Fibroblast of skin of scalp (primary cell): Measurements from ENCODE around the gene GAREM1.
A peak's percentile ranks its signal among the peaks of the same experiment; 100 is the strongest.
"Not testable (repeated sequence)": the region's sequence is repeated elsewhere in the genome, so short reads cannot be mapped to it uniquely, and the experiment has no call there.

ENCODE experiments used
- DNase-seq: peaks from one replicate; pipeline ENCODE4 v3.0.0-alpha.2; 2013

Gene GAREM1

DNA sequence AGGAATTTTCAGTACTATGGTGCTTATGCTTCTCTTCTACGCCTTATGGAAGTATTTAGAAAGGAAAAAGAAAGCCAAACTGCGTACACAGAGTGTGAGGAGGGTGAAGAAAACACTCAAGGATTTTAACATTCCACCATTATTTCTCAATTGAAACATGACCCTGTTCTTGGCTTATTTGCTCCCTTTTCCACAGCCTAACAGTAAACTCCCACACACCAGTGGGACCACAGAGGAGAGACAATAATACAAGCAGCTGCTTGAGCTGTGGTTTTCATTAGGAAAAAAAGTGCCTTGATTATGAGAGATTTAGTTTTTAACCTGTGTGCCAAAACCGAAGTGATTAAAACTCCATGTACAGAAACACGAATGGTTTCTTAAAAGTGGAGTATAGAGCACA, 146.5 kb downstream of the GAREM1 start:
- no peak for DNase-seq

DNA sequence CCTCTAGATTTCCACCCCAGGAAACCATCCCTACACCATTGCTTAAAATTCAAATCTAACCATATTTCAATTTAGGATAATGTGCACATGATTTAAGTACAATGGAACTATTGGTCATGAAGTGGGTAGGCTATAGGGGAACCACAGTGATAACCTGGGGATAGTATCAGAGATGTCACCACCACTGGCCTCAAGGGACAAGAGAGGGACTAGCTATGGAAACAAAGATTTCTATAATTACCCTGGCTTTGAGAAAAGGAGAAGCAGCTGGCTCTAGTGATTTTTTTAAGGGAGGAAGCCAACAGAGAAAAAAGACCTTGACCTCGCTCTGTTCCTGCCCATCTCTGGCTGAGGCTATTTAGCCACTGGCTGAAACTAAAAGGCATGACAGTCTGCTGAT, 148.9 kb downstream of the GAREM1 start:
- no peak for DNase-seq

DNA sequence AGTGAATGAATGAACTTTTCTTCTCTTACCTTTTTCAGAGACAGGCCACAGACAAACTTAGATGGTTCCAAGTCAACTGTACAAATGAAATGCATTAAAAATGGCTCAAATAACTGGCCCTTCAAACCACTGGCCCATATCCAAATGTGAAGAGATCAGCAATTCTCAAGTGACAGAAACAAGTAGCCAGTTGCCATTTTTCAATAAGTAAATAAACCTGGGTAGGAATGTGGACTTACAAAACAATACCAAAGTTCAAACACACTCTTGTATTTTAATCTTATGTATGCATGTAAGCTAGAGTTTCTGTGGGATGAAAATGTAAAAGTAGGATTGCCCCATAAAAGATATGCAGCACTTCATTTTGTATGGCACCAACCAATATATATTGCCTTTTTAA, 151.6 kb downstream of the GAREM1 start:
- no peak for DNase-seq

DNA sequence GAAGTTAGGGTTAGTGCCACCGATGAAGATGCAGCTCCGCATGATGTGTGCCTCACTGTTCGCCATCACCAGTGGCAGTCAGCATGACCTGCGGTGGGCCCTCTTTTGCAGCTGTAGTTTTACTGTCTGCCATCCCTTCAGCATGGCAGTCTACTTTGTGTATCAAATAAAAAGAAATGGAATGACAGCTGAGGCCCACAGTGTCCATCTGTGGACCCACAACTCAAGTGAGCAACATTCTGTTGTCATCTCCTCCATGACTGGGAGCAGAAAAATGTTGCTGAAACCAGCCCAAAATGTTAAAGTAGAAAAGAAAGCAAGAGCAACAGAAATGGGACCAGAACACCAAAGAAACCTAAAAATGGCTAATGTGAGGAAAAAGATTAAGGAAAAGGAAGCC, 152.1 kb downstream of the GAREM1 start:
- DNase-seq, result no peak

DNA sequence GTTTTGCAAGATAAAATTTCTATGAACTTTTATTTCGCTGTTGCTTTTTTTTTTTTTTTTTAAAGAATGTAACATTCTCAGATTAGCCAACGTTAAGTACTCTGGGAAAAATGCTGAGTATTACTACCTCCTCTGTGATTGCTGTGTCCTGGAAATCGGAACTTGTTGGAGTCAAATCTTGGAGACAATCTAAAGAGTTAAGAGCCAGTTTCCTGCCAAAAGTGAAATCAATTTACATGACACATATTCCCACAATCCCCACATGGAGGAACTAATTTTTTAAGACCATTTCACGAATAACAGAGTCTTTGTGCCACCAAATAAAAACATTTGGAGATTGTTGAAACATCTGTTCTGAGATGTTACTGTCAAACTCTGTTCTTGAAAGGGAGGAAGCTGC, 153.0 kb downstream of the GAREM1 start:
- peak; percentile 75 for DNase-seq

DNA sequence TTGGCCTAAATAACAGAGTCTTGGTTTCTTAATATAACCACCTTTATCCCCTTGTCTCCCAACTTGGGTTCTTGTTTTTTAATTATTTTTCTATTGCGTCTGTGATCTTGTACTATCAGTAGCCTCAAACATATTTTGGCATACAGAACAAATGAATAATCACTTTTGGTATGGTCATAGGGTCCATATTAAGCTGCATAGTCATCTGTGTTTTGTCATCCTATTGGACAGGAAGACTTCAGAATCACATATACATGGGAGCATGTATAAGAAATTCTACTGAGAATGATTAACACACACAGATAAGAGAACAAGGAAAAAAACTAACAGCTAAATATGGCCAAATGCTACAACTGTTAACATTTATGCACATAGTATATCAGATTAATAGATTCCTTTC, 154.8 kb downstream of the GAREM1 start:
- DNase-seq, result peak; percentile 54

DNA sequence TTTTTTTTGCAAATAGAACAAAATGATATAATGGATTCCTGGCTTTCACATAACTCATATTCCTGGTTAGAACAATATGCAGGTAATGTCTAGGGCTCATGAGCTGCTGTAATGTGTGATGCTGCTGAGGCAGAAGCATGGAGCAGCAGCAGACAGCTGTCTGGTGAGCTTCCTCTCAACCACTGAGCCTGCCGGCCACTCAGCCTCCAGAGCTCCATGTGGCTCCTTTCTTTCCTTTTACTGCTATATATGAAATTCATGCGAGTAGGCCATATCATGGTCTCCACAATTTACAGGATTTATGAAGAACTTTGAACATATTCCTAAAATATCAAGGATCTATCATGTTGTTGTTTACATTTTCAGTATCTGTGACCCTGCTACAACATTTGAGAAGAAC, 159.9 kb downstream of the GAREM1 start:
- DNase-seq, result no peak

DNA sequence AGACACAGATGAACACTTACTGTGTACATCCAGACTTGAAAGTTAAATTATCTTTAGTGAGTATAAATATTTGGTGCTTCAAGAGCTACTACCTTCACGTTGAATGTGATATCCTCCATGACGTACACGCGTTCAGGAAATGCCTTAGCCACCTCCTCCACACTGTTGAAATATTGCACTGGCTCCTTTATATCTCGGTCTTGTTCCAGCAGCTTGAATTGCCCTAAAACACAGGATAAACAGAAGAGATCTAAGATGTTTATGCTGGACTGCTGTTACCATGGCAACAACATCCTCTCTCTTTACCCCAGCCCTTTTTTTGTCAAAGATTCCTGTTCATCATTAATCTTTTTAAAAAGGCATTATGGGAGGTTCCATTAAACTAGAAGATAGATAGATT, 160.6 kb downstream of the GAREM1 start:
- no peak for DNase-seq

DNA sequence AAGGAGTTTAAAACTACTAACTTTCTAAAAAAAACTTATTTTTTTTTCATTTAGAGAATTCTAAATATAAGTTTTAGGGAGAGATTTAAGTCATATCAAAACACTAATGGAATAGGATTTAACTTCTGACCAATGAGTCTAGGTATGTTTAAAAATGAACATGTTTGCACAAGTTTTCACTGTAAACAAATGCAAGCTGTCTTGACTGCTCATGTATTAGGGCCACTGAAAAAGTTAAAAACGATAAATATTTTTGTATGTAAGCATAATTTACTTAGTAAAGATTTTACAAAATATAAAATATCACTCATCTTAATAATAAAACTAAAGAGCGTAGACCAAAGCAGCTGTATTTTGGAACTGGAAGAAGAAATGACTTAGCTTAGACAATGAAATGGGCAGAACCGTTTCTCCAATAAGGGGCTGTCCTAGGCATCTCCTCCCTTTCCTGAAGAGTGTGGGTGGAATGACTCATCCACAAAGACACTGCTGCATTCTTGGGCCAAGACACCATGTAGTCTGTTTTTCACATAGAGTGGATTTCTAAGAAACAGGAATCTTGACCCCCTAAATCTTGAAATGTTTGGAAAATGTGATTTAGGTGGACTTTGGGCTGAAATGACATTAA, 162.1 kb downstream of the GAREM1 start:
- DNase-seq, result peak; percentile 72

DNA sequence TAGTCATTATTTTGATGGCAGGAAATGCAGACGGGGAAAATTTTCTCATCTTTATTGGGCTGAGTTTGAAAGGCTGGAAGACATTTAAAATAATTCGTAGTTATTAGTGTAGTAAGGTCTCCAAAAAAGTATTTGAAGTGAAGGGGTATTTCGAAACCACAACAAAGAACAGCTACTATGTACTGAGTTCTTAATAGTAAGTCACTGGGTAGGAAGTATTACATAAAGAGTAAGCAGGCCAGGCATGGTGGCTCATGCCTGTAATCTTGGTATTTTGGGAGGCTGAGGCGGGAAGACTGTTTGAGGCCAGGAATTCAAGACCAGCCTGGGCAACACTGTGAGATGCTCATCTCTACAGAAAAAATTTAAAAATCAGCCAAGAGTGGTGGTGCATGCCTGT, 167.3 kb downstream of the GAREM1 start:
- no peak for DNase-seq

DNA sequence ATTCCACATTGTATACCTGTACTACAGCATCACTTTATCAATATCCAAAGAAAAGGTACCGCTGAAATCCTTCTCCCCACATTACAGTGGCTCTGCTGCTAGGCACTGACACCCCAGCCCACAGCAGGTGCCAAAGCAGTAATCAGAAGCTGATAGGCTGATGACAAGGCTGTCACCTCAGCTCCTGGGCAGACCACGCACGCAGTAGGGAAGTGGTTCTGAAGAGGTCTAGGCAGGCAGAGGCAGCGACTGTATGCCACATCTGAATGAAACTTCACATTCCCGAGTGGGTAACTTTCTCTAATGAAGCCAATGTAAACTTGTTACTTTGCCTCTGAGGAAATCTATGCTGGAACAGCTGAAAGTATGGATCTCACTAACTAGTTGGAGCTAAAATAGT, 167.9 kb downstream of the GAREM1 start:
- no peak for DNase-seq

DNA sequence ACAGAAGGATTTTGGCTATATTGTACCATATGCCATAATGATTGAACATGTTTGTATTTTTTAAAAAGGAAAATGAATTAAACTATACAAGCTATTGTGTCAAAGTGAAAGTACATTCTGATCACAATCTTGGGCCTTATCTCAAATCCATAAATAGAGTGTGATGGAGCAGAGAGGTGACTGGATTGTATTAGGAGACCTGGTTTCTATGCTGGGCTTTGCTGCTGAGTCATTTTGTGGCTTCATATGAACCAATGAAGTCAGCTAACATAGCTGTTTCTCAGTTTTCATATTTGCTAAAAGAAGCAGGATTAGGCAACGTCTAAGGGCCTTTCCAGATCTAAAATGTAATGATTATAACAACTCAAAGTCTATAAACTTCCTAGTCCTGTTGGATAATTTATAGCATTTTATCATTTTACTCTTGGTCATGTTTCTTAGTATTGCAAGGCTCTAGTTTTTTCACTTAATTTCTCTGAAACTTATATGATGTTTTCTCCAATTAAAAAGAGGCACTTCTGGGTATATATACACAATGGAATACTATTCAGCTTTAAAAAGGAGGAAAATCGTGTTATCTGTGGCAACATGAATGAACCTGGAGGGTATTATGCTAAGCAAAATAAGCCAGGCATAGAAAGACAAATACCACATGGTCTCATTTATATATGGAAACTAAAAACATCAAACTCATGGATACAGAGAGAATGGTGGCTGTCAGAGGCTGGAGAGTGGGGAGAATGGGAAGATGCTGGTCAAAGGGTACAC, 168.5 kb downstream of the GAREM1 start:
- DNase-seq, result peak; percentile 79

DNA sequence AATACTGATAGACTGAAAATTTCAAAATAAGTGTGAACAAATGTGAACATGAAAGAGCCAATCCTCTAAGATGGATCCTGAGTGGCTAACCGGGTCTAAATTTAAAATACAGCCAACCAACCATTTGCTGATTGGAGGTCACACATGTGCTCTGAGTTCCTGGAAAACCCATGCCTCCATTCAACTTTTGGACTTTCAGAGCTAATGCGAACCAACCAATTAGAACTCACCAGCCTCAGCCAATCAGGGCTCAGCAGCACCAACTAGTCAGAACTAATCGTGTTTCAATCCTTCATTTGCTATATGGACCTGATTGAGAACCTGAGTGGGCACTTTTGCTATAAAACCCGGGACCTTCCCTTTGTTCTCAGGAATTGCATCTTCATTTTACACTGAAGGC, 169.3 kb downstream of the GAREM1 start:
- DNase-seq, result no peak

DNA sequence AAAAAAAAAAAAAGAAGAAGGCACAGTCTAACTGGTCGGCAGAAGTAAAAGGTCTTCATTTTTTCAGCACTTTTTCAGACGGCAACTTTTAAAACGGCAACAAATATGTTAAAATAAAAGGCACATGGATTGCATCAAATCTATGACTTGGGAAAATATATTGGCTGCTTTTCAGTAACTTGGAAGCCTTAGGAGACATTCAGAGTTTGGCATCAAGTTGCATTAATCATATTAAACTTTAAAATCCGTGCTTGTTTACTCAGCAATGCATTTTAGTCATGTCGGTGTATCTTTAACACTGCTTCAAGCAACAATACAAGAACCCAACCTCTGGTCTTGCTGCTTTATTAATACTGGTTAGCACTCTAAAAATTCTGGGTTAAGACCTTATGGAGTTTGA, 169.8 kb downstream of the GAREM1 start:
- DNase-seq, result peak; percentile 60

DNA sequence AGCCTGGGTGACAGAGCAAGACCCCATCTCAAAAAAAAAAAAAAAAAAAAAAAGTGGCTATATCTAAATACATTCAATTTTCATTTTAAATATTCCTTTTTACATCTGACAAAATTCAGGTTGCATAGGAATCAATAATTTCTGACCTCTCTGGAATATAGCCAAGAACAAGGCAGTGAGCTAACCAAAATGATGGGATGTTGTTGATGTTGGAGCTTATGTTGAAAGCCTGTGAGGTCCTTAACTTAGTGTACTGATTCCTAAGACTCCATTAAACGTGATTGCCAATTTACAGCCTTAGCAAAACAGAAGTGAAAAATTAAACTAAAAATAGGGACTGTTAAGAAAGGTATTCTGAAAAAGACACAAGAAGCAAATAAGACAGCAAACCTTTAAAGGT, 171.2 kb downstream of the GAREM1 start:
- no peak for DNase-seq

DNA sequence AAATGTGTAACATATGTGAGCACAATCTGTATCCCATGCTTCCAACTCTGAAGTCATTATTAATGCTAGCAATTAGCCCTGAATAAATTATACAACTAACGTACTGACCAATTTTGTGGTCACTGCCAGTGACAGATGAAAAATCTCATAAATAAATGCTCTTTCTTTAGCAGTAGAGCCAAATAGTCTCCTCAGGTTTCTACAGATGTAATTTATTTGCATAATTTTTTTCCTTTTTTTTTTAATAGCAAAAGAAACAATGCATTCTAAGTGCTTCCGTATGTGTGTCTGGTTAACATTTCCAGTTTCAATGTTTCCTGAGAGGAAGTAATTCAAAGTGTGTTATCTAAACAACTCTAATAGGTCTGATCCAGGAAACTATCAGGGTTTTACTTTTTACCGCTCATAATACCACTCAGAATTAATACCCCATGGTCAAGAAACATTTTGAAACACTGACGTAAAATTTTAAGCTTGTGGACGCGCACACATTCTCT, 172.5 kb downstream of the GAREM1 start:
- no peak for DNase-seq

DNA sequence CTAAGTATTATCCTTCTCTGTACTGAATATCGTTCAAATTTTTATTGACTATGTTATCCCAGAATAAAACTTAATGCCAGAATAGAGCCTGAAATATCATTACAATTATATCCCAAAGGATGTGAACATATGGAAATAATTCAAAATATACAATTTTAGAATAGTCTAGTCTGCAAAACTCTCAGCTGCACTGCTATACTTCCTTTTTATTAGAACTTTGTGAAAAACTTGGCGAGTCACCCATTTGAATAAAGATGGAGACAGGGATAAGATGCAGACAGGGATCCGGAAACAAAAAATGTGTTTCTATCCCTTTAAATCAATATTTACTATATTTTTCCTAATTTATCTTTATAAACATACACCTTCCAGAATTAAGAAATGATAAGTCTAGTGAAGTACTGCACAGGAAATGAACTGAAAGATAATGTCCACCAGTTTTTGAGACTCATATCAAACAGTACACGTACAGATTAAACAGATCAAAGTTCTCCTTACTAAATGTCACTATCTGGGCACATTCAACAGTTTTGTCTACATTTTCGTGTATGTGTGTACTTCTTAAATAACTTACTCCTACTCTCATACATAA, 173.0 kb downstream of the GAREM1 start:
- no peak for DNase-seq

DNA sequence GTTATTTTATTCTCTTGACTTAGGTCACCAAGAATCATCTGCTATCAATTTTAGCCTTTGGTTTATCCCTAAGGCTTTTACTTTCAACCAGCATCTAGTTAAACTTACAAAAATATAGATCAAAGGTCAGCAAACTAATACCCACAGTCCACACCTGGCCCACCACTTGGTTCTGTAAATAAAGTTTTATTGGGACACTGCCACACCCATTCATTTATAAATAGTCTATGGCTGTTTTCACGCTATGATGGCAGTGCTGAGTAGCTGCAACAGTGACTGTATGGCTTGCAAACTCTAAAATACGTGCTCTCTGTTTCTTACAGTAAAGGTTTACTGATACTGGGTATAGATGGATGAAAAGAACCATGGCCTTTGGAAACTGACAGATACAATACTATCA, 173.8 kb downstream of the GAREM1 start:
- DNase-seq, result no peak

DNA sequence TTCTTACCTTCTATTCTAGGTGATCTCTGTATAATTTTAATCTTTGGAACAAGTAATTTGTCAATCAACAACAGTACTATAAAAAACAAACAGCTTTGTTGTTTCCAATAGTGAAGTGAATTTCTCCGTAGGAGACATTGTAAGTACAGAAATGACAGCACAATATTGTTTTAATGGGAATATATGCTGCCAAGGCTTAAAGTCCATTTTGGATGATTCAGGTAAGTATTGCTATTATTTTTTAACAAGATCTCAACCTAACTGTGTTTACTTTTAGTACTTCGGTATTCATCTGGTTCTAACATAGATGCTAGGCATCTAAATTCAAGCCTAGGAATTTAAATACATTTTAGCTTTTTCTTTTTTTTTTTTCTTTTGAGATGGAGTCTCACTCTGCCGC, 175.1 kb downstream of the GAREM1 start:
- no peak for DNase-seq

DNA sequence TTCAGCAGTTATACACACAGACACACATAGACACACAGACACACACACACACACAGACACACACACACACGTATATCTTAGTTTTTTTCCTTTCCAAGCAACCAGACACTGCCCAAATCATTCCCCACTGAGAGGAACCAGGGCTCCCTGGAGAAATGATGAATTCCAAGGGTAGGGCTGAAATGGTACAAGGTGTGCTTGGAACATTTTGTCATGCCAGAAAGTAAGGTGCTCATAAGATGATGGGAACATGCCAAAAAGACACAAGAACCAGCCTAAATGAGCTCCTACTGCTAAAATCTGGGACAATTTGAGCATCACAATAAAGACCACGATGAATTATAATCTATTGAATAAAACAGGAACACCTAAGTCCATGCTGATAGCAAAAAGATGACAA, 177.6 kb downstream of the GAREM1 start:
- DNase-seq, result no peak

DNA sequence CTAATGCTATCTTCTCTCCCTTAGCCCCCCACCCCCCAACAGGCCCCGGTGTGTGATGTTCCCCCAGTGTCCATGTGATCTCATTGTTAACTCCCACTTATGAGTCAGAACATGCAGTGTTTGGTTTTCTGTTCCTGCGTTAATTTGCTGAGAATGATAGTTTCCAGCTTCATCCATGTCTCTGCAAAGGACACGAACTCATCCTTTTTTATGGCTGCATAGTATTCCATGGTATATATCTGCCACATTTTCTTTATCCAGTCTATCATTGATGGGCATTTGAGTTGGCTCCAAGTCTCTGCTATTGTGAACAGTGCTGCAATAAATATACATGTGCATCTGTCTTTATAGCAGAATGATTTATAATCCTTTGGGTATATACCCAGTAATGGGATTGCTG, 179.1 kb downstream of the GAREM1 start:
- not testable (repeated sequence) for DNase-seq

DNA sequence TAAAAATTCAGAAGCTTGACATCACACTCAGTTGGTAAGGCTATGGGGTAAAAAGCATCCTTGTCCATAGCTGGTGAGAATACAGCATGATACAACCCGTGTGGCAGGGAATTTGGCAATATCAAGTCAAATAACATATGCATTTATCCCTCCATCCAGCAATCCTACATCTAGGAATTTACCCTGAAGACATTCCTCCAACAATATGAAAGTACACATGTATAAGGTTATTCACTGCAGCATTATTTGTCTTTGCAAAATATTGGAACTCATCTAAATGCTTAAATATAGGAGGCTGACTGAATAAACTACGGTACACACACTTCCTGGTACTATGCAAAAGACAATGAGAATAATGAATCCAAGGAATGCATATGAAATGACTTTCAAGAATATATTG, 179.9 kb downstream of the GAREM1 start:
- DNase-seq, result no peak

DNA sequence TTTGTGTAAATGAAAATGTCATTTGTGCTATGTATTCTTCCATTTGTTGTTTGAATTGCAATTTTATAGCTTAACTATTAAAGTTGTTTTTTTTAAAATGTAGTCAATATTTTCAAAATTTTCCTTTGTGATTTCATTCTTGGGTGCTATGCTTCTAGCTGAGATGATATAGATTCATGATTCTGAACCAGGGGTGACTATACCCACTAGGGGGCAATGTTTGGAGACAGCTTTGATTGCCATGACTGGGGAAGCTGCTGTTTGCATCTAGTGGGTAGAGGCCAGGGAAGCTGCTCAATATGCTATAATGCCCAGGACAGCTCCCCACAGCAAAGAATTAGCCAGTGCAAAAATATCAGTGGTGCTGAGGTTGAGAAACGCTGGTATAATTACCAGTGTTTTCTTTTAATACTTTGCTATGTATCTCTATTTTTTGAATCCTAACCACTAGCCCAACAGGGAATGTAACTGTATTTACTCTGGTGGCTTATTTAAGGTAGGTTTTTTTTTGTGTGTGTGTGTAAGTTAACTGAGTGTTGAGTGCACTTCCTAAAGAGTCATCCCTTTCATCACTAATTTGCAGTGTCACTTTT, 181.1 kb downstream of the GAREM1 start:
- DNase-seq, result peak; percentile 75

DNA sequence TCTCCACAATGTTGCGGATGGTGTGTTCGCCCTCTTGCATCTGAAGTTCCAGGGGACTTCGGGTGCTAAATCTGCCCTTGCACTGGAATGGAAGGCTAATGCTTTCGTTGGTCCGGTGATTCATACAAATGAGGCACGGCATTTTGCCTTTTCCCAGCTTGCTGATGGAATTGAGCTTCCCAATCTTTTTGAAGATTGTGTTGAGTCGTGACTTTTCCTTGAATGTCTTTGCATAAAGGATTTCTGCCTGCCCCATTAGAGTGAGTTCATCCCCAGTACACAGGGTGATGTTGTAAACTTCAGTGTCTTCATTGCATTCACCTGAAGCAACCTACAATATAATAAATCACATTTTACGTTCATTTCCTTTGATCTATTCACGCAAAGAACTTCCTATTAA, 182.8 kb downstream of the GAREM1 start:
- DNase-seq, result no peak
